ENCODE data around the gene TNS3. TPM values are rescaled to one million over a fixed set of nuclear protein-coding genes. Genes with fewer than 3 reads are reported as not detected.

TNS3 gene
- total and polyA plus RNA-seq, 2 experiments from 2014 or later = 2.7 to 5.7 TPM

GRCh38 chr7:47370461-47371042, 211.4 kb downstream of the TNS3 start:
- Histone ChIP-seq H3K36me3 (no peaks in the 10 kb centered on the region), H3K4me3 (no peak overlapping the region), H3K9me3 (ENCODE audit: low read depth) (no peaks in the 10 kb centered on the region), H3K27ac (no peak overlapping the region), H3K27me3 (no peaks in the 10 kb centered on the region), H3K4me1 (ENCODE audit: low read depth) (peaks cover 6% of the 10 kb centered on the region)
- TF ChIP-seq, protein P1, sequence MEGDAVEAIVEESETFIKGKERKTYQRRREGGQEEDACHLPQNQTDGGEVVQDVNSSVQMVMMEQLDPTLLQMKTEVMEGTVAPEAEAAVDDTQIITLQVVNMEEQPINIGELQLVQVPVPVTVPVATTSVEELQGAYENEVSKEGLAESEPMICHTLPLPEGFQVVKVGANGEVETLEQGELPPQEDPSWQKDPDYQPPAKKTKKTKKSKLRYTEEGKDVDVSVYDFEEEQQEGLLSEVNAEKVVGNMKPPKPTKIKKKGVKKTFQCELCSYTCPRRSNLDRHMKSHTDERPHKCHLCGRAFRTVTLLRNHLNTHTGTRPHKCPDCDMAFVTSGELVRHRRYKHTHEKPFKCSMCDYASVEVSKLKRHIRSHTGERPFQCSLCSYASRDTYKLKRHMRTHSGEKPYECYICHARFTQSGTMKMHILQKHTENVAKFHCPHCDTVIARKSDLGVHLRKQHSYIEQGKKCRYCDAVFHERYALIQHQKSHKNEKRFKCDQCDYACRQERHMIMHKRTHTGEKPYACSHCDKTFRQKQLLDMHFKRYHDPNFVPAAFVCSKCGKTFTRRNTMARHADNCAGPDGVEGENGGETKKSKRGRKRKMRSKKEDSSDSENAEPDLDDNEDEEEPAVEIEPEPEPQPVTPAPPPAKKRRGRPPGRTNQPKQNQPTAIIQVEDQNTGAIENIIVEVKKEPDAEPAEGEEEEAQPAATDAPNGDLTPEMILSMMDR (IDR thresholded peaks at IDR 0.05; ENCODE audit: low read depth, low read length) = no peak
- DNase-seq (ENCODE audit: low read depth in 1 of 2, low spot score in 1 of 2) = no peak

GRCh38 chr7:47369736-47370135, 212.2 kb downstream of the TNS3 start:
- Histone ChIP-seq H3K9me3 (ENCODE audit: low read depth) (no peaks in the 10 kb centered on the region), H3K4me1 (ENCODE audit: low read depth) (peaks cover 6% of the 10 kb centered on the region), H3K27ac (no peak overlapping the region), H3K4me3 (no peak overlapping the region), H3K27me3 (no peaks in the 10 kb centered on the region), H3K36me3 (no peaks in the 10 kb centered on the region)
- TF ChIP-seq, protein P1 (IDR thresholded peaks at IDR 0.05; ENCODE audit: low read depth, low read length) = no peak
- no peak for DNase-seq (ENCODE audit: low read depth in 1 of 2, low spot score in 1 of 2)

DNA sequence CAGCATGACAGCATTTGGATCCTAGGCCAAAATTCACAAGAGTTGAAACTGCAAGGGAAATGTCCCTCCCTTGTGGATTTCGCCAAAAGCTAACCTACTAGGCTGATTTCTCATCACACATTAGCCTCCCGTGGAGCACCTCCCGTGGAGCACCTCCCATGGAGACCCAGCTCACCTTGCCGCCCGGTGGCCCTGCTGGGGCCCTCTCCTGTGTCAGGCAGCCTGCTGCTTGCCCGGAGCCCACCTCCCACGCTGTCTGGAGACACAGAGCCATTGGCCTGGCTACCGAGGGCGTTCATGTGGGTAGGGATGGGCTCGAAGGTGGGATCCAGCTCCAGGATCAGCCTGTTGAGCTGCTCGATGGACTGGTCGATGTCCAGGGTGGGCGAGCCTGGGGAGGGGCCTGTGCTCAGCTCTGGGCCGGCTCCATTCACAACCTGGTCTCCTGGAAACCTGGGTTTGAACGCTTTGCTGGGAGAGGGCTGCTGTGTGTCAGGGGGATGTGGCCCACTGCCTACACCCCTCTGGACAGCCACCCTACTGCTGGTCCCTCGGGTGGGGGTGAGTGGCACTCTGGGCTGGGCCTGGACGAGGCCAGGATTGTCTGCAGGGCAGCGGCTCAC, 213.6 kb downstream of the TNS3 start:
- TF ChIP-seq, protein P1 (IDR thresholded peaks at IDR 0.05; ENCODE audit: low read depth, low read length) = no peak
- no peak for DNase-seq (ENCODE audit: low read depth in 1 of 2, low spot score in 1 of 2)

DNA sequence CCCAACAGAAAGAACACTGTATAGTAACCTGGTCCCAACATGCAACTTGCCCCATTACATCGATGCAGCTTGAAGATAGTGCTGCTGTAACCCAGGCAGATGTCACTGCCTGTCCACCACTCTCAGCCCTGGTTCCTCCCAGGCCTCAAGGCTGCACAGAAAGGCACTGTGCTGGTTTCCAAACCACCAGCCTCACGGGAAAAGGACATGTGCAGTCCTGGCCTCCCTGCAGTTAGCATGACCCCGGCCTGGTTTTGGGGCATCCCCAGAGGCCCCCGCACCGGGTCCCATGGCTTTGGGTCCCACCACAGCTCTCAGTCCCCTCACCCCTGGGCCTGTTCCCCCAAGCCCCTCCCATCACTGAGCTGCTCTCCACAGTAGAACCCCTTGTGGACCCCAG, 214.5 kb downstream of the TNS3 start:
- no peak overlapping the region for H3K4me3 ChIP-seq
- TF ChIP-seq, protein P1 (IDR thresholded peaks at IDR 0.05; ENCODE audit: low read depth, low read length) = no peak
- H3K9me3 ChIP-seq (ENCODE audit: low read depth) = no peaks in the 10 kb centered on the region
- H3K27ac ChIP-seq = no peak overlapping the region
- no peaks in the 10 kb centered on the region for H3K36me3 ChIP-seq
- no peaks in the 10 kb centered on the region for H3K27me3 ChIP-seq
- no peak for DNase-seq (ENCODE audit: low read depth in 1 of 2, low spot score in 1 of 2)
- H3K4me1 ChIP-seq (ENCODE audit: low read depth) = peaks cover 6% of the 10 kb centered on the region

More for the DNA sequence above, 213.6 kb downstream of the TNS3 start:
- no peak overlapping the region for H3K4me3 ChIP-seq
- H3K4me1 ChIP-seq (ENCODE audit: low read depth) = peaks cover 6% of the 10 kb centered on the region
- H3K27me3 ChIP-seq = no peaks in the 10 kb centered on the region
- no peaks in the 10 kb centered on the region for H3K9me3 ChIP-seq (ENCODE audit: low read depth)
- H3K36me3 ChIP-seq = no peaks in the 10 kb centered on the region
- H3K27ac ChIP-seq = no peak overlapping the region

DNA sequence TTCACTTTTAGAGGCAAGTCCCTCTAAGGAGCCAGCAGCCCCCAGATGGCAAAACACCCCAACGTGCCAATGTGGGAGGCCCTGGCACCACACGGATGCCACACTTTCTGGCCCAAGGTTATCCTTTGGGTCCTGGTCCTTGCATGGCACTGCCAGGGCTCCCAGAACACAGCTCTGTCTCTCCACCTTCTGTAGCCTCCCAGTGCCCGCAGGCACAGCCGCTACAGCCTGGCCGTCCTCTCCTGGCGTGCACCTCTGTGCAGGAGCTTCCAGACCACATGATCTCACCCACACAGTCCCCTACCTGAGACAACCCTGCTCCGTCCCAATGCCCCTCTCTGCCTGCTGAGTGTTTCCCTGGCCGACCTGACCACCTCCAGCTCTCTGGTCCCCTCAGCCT, 215.0 kb downstream of the TNS3 start:
- Histone ChIP-seq H3K4me3 (no peak overlapping the region), H3K36me3 (no peaks in the 10 kb centered on the region), H3K9me3 (ENCODE audit: low read depth) (no peaks in the 10 kb centered on the region), H3K4me1 (ENCODE audit: low read depth) (peaks cover 3% of the 10 kb centered on the region), H3K27me3 (no peaks in the 10 kb centered on the region), H3K27ac (no peak overlapping the region)
- DNase-seq (ENCODE audit: low read depth in 1 of 2, low spot score in 1 of 2) = no peak
- TF ChIP-seq, protein P1 (IDR thresholded peaks at IDR 0.05; ENCODE audit: low read depth, low read length) = no peak

Measured in cardiac muscle cell (in vitro differentiated cells and primary cell).